NCI-H526 treated with DMSO at 0.1 percent for 48 hours (cell line): ENCODE data around the gene GJB2.
"Not testable (repeated sequence)": the region's sequence is repeated elsewhere in the genome, so short reads cannot be mapped to it uniquely, and the experiment has no call there.

Experiments used
- DNase-seq: peaks from one replicate; lab custom pipeline; 2025; lab: John Stamatoyannopoulos, UW

Gene GJB2

GRCh38 chr13:20165417-20166257, 27.1 kb downstream of the GJB2 start:
- no peak for DNase-seq

DNA sequence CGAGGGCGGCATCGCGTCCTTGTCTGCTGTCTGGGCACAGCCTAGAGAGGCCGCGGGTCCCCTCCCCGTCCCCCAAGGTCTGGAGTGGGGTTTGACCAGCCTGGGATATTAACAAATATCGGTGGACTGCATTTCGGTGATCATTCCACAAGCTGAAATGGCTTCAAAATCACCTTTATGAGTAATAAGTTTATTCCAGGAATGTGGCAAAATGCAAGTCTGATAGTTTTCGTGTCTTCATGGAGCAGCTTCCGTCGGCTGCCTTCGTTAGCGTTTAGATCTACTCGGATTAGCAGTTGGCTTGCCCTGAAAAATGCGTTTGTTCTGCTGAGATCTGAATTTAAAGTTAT, 30.8 kb downstream of the GJB2 start:
- DNase-seq = no peak

- no peak for DNase-seq
Observed at GRCh38 chr13:20161275-20161950, 31.3 kb downstream of the GJB2 start.

- DNase-seq = no peak
Observed at GRCh38 chr13:20160306-20161274, 32.1 kb downstream of the GJB2 start, which contains the start of gene GJA3. TSS of gene GJA3 (minus strand) at chr13:20161052. CDS start at chr13:20143288, 17,764 bp downstream.

- DNase-seq = no peak
Observed at GRCh38 chr13:20159646-20160305, 33.0 kb downstream of the GJB2 start.

- no peak for DNase-seq
Observed at GRCh38 chr13:20157151-20157796, 35.5 kb downstream of the GJB2 start.

GRCh38 chr13:20156702-20157101, 36.0 kb downstream of the GJB2 start:
- no peak for DNase-seq

GRCh38 chr13:20153290-20153689, 39.4 kb downstream of the GJB2 start:
- DNase-seq = not testable (repeated sequence)

DNA sequence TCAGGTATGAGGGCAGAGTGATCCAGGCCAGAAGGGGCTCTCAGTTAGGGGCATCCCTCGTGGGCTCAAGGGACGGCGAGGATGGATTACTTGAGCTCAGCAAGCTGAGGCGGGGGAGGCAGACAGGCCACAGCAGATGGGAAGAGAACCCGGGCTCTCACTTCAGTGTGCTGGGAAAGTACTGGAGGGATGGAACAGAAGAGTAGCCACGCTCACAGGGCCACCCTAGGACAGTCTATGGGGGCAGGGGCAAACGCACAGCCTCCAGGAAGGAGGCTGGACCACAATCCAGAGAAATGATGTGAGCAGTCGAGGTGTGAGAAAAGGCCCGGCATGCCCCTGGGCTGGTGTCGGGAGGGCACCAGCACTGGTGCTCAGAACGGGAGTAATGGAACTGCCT, 41.1 kb downstream of the GJB2 start:
- DNase-seq = no peak

DNA sequence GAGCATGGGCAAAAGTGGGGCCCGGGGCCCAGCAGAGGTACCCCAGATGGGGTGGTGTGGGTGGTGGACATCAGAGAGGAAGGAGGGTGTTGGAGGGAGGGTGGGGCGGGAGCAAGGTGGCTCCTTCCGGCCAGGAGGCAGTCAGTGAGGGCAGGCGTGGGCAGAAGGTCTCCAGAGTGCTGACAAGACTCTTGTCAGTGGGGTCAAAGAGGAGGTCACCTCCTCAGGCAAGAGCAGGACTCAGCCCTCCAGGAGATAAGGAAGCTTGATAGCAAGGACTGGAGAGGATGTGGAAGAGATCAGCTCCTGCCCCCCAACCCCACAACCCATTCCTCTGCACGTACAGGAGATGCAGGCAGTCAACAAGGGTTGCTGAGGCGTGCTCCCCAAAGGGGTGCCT, 41.7 kb downstream of the GJB2 start:
- no peak for DNase-seq

GRCh38 chr13:20150561-20150960, 42.2 kb downstream of the GJB2 start:
- DNase-seq = no peak

DNA sequence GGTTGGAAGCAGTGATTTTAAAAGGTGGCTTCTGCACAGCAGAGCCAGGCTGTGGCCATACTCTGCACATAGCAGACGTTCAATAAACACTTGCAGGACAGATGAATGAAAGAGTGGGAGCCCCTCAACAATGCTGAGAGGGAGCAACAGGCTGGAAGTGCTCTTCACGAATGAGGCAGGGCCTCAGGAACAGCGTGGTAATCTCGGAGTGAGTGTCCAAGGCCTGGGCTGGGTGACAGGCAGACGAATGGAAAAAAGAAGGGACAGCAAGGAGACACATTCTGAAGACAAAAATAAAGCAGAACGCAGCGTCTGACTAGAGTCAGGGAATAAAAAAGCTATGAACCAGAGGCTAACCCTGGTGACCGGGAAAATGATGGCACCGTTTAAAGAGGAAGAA, 43.0 kb downstream of the GJB2 start:
- no peak for DNase-seq

DNA sequence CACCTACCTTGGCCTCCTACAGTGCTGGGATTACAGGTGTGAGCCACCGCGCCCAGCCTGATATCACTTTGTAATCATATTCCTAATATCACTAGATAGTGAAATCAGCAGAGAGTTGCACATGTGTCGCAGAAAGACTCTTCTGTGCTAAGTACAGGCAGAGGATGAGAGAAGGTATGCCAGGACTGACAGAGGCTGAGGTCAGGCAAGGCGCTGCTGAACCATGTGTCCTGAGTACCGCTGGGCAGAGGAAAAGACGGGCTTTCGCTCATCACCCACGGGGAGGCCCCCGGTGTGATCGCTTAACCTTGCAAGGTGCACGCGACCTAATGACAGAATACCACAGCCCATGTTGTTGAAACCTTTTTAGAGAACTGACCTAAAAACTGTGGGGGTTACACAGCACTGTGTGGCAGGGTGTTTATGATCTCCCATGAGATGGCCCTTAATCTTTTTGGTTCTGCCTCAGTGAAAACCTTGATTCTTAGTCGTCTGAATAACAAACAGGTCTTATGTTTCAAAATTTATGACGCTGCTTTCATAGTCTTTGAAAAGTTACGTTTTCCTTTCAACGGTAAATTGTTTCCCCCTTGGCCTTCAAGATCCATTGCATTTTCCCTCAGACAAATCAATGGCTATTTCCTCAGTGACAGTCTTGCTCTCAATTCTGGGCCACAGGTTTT, 44.1 kb downstream of the GJB2 start:
- no peak for DNase-seq

- DNase-seq = no peak
Observed at GRCh38 chr13:20146381-20146780, 46.4 kb downstream of the GJB2 start.

- DNase-seq = no peak
Observed at GRCh38 chr13:20145521-20145920, 47.2 kb downstream of the GJB2 start.

DNA sequence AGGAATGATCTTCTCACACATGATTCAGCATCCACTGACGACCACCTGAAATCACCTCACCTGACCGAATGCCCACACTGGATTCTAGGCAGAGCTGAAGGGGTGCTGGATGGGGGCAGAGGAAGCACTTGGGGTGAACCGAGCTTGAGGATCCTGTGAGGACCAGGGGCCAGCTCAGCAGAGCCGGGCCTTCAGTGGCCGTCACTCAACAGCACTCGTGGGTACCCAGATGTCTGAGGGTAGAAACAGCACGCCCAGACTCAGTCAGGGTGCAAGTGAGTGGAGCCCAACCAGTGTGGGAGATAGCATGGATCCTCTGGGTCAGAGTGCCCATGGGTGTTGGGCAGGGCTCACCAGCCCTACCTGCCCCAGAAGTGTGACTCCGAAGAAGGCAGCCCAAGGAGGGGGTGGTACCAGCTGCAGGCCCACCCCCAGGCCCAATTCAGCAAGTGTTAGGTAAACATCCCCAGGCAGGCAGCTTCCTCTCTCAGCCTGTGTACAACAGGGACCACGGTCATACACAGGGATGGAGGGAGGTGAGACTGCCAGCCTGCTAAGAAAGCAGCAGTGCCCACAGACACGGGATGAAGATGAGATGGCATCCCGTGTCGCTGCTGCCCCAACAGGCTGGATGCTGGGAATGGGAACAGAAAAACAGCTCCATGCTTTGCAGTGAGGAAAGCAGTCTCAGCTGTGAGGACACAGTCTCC, 48.4 kb downstream of the GJB2 start:
- DNase-seq = no peak

DNA sequence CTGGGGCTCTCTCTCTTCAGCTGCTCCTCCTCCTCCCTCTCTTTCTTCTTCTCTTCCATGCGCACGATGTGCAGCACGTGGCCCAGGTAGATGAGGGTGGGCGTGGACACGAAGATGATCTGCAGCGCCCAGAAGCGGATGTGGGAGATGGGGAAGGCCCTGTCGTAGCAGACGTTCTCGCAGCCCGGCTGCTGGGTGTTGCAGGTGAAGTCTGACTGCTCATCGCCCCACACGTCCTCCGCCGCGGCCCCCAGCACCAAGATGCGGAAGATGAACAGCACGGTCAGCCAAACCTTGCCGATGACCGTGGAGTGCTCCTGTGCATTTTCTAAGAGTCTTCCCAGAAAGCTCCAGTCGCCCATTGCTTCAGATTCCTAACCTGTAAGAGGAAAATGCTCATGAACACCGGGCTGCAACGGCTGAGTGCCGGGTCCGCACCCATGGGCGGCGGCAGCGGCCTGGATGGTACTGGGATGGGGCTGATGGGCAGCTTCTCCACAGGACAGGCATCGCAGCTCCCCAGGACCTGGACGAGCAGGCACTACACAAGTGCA, 49.7 kb downstream of the GJB2 start:
- no peak for DNase-seq

GRCh38 chr13:20142023-20142926, 50.5 kb downstream of the GJB2 start:
- no peak for DNase-seq
